Heart left ventricle (tissue), 13 donors: Measurements from ENCODE around the gene ULK4.

Source experiments
- POLR2A ChIP-seq, 2 donors: fragments of 450-650 bp; IDR thresholded peaks; one replicate each; pipeline ENCODE4 v1.6.1; 2017; ENCODE audit warnings: antibody characterized with exemption in 2 of 2, mild to moderate bottlenecking in 2 of 2, moderate library complexity in 2 of 2
- TF ChIP-seq, protein P1 (sequence below), 12 donors: fragments of 200-600 bp; sonication (generic) in 4 of 12; IDR thresholded peaks; one replicate each; pipeline versions ENCODE4 v1.5.0 to v1.8.0; 2018 to 2022; ENCODE audit warnings: antibody characterized with exemption in 12 of 12, mild to moderate bottlenecking in 5 of 12
- donor health status: ischemic (EF 13 %, LVEDD 7.1; RV severe dilation, severe dysfunction).
- donor health status: DM: no; HTN: yes; CAD: no.
- donor health status: DM: no; HTN: no; CAD: no.
- donor health status: ischemic (EF 25% LVEDD 6.9; RV normal size, moderate dysfunction).
- donor health status: ischemic (EF 25% LVEDD 5.7; RV mildly dilated, moderate dysfunction).
- donor health status: ischemic (EF 35%, LVEDD 5.7; RV mildly dilated, moderate dysfunction).
- donor health status: nonischemic (EF 11% LVEDD 7.7; RV severe dilation, severe dysfunction).
- donor health status: DM: yes; HTN: yes; CAD: no.
- donor health status: PGD.
- donor health status: ischemic (EF 29% LVEDD 5.4; RV normal size, mild dysfunction).
- donor health status: nonischemic (EF 23%, LVEDD 6.1; RV moderate dilation, normal function).

DNA sequence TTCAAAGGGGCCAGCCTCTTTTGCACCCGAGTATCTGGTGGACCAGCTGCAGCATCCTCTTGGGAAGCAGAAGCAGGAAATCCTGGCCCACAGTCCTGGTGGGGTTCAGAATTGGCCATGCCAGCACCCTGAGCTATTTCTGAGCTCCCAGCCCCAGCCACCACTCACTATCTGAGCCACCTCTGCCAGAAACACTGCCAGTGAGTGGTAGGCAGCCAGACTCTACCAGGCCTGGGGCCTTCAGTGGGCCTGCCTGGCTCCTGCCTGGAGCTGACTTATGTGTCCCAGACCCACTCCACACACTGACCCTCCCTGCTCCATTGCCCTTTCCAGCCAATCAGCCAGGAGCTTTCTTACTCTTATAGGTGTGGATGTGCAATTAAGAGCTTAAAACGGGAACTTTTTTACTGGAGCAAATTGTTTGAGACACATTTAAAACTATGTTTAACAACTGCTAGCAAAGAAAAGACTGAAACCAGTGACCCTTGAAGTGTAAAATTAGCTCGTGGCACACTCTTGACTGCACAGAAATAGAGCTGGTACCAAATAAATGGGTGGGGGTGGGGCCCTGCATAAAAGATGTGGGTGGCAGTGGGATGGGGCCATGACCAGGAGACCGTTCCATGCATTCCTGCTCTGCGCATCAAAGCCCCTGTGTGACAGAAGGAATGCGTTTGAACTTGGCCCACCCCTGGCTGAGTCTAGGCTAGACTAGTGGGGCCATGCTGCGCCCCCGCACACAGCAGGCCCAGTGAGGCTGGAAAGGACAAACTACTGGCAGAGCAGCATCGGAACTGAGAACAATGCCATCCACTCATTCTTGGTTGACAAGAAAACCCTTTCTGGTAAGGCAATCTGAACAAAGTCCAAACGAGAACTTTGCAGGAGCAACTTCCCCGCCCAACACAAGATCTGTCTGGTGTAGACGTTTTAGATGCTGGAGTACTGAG is 714.6 kb downstream of the ULK4 start:
- TF ChIP-seq, protein P1, sequence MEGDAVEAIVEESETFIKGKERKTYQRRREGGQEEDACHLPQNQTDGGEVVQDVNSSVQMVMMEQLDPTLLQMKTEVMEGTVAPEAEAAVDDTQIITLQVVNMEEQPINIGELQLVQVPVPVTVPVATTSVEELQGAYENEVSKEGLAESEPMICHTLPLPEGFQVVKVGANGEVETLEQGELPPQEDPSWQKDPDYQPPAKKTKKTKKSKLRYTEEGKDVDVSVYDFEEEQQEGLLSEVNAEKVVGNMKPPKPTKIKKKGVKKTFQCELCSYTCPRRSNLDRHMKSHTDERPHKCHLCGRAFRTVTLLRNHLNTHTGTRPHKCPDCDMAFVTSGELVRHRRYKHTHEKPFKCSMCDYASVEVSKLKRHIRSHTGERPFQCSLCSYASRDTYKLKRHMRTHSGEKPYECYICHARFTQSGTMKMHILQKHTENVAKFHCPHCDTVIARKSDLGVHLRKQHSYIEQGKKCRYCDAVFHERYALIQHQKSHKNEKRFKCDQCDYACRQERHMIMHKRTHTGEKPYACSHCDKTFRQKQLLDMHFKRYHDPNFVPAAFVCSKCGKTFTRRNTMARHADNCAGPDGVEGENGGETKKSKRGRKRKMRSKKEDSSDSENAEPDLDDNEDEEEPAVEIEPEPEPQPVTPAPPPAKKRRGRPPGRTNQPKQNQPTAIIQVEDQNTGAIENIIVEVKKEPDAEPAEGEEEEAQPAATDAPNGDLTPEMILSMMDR (IDR thresholded peaks at IDR 0.05): no peak
- no peak for TF ChIP-seq POLR2A (IDR thresholded peaks at IDR 0.05)
